GM12865 (cell line): ENCODE measurements around the gene KRTAP20-3.

ENCODE experiments used
- DNase-seq: peaks from one replicate; pipeline ENCODE4 v3.0.0; 2010; ENCODE audit warnings: low read depth
- H3K4me3 ChIP-seq: 2 replicates; pipeline ENCODE4 v1.5.1; 2011; ENCODE audit warnings: mild to moderate bottlenecking, low read depth, low read length, control low read depth
- CTCF ChIP-seq: IDR thresholded peaks from 2 replicates; pipeline ENCODE4 v1.5.1; 2011; ENCODE audit warnings: low read length, control low read depth, low read depth, inconsistent platforms; ENCODE audit not compliant: insufficient read depth; ENCODE audit errors: missing control alignments

Gene KRTAP20-3

GRCh38 chr21:30616125-30616524 lies 26.5 kb upstream of the KRTAP20-3 start, which contains the start of gene KRTAP20-1:
Gene KRTAP20-1, plus strand, starts transcription at chr21:30616425. Its CDS starts 30 bp downstream, at chr21:30616455.
- H3K4me3 ChIP-seq = no peak within 1 kb of the TSS
- DNase-seq = no peak

GRCh38 chr21:30620080-30620479 lies 22.6 kb upstream of the KRTAP20-3 start:
- no peak for DNase-seq
- no peak overlapping the region for H3K4me3 ChIP-seq
- no peak for TF ChIP-seq CTCF

More at GRCh38 chr21:30616125-30616524, 26.5 kb upstream of the KRTAP20-3 start, which contains the start of gene KRTAP20-1:
- TF ChIP-seq CTCF = no peak

GRCh38 chr21:30620522-30620921 lies 22.1 kb upstream of the KRTAP20-3 start, which contains the start of gene KRTAP20-4:
Gene KRTAP20-4, plus strand, starts transcription at chr21:30620627.
- DNase-seq = no peak
- H3K4me3 ChIP-seq = no peak within 1 kb of the TSS
- no peak for TF ChIP-seq CTCF

- TF ChIP-seq CTCF = no peak
- H3K4me3 ChIP-seq = no peak overlapping the region
- no peak for DNase-seq
Measured at GRCh38 chr21:30623362-30623761, 19.3 kb upstream of the KRTAP20-3 start.

GRCh38 chr21:30625449-30626165 lies 17.1 kb upstream of the KRTAP20-3 start:
- no peak for DNase-seq
- no peak for TF ChIP-seq CTCF
- no peak overlapping the region for H3K4me3 ChIP-seq

GRCh38 chr21:30628109-30628508 lies 14.6 kb upstream of the KRTAP20-3 start:
- no peak for TF ChIP-seq CTCF
- H3K4me3 ChIP-seq = no peak overlapping the region
- DNase-seq = no peak

- no peak overlapping the region for H3K4me3 ChIP-seq
Measured at GRCh38 chr21:30629200-30629599, 13.5 kb upstream of the KRTAP20-3 start.

More at GRCh38 chr21:30629200-30629599, 13.5 kb upstream of the KRTAP20-3 start:
- TF ChIP-seq CTCF = no peak
- DNase-seq = no peak
